Measurements from ENCODE around the gene SSUH2. TPM values are rescaled to one million over a fixed set of nuclear protein-coding genes. Genes with fewer than 3 reads are reported as not detected.
A peak's percentile ranks its signal among the peaks of the same experiment; 100 is the strongest.

SSUH2 gene
- total and polyA plus RNA-seq, 2 of the 13 experiments (the other 11 are each of a cell fraction or from before 2014, with no cell fraction given) = 38.1 to 136 TPM

DNA sequence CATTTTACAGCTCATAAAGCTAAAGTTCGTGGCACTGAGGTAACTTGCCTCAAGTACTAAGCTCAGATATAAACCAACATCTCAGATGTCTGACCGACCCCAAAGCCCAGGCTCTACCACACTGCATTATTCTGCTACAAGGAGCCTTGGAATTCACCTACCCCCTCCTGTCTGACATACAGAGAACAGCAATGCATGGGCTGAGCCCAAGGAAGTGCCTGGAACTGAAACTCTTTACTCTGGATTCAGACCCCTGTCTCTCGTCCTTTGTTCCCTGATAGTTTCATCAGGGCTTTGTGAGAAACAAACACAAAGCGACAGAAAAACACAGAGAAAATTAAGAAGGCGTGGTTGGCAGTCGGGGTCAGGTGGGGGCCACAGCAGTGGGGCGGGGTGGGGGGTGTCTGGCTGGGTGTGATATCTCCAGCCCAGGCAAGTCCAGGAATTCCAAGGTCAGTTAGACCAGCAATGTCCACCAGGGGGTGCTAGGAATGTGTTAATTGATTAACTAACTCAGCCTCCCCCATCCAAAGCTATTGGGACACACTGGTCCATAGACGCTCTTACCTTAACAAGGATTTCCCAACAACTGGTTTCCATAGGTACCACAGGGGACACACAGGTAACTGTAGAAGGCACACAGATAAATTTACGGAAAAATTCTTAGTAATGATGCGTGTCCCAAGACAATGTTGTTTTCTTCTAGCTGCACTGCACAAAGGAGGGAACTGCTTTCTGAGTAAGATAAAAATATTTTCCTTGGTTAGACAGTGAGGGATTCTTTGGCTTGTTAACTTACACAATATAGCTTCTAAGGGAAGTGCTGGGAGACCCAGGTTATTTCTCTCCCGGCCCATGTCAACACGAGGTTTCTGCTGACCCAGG is 18.8 kb upstream of the SSUH2 start (continued):
- TF ChIP-seq, protein P1, sequence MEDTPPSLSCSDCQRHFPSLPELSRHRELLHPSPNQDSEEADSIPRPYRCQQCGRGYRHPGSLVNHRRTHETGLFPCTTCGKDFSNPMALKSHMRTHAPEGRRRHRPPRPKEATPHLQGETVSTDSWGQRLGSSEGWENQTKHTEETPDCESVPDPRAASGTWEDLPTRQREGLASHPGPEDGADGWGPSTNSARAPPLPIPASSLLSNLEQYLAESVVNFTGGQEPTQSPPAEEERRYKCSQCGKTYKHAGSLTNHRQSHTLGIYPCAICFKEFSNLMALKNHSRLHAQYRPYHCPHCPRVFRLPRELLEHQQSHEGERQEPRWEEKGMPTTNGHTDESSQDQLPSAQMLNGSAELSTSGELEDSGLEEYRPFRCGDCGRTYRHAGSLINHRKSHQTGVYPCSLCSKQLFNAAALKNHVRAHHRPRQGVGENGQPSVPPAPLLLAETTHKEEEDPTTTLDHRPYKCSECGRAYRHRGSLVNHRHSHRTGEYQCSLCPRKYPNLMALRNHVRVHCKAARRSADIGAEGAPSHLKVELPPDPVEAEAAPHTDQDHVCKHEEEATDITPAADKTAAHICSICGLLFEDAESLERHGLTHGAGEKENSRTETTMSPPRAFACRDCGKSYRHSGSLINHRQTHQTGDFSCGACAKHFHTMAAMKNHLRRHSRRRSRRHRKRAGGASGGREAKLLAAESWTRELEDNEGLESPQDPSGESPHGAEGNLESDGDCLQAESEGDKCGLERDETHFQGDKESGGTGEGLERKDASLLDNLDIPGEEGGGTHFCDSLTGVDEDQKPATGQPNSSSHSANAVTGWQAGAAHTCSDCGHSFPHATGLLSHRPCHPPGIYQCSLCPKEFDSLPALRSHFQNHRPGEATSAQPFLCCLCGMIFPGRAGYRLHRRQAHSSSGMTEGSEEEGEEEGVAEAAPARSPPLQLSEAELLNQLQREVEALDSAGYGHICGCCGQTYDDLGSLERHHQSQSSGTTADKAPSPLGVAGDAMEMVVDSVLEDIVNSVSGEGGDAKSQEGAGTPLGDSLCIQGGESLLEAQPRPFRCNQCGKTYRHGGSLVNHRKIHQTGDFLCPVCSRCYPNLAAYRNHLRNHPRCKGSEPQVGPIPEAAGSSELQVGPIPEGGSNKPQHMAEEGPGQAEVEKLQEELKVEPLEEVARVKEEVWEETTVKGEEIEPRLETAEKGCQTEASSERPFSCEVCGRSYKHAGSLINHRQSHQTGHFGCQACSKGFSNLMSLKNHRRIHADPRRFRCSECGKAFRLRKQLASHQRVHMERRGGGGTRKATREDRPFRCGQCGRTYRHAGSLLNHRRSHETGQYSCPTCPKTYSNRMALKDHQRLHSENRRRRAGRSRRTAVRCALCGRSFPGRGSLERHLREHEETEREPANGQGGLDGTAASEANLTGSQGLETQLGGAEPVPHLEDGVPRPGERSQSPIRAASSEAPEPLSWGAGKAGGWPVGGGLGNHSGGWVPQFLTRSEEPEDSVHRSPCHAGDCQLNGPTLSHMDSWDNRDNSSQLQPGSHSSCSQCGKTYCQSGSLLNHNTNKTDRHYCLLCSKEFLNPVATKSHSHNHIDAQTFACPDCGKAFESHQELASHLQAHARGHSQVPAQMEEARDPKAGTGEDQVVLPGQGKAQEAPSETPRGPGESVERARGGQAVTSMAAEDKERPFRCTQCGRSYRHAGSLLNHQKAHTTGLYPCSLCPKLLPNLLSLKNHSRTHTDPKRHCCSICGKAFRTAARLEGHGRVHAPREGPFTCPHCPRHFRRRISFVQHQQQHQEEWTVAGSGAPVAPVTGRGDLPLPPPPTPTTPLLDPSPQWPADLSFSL (CRISPR knock-in tag; IDR thresholded peaks at IDR 0.05) = no peak
- TF ChIP-seq ATM (IDR thresholded peaks at IDR 0.05; ENCODE audit: borderline replicate concordance) (no peak), RBAK (CRISPR knock-in tag; IDR thresholded peaks at IDR 0.05) (no peak), RFX1 (IDR thresholded peaks at IDR 0.05) (peak; percentile 35; the same call in 1 of the 2 replicates), CREM (IDR thresholded peaks at IDR 0.05) (no peak), CREM (CRISPR knock-in tag; IDR thresholded peaks at IDR 0.05) (no peak), HMG20A (CRISPR knock-in tag; IDR thresholded peaks at IDR 0.05; ENCODE audit: borderline replicate concordance) (no peak), DBP (CRISPR knock-in tag; IDR thresholded peaks at IDR 0.05; ENCODE audit: not compliant biosample characterization) (no peak), AGO2 (optimal IDR thresholded peaks at IDR 0.05; ENCODE audit: low read depth, low read length) (no peak), ZNF329 (CRISPR knock-in tag; IDR thresholded peaks at IDR 0.05; ENCODE audit: low read depth) (no peak), ZFY (CRISPR knock-in tag; IDR thresholded peaks at IDR 0.05) (0 out of 2 replicates have a peak, but pooled peaks have one; percentile 19), REPIN1 (CRISPR knock-in tag; IDR thresholded peaks at IDR 0.05; ENCODE audit: borderline replicate concordance, low read depth) (0 out of 2 replicates have a peak, but pooled peaks have one; percentile 69), ARID5B (CRISPR knock-in tag; IDR thresholded peaks at IDR 0.05) (peak; percentile 78), HOXA9 (CRISPR knock-in tag; IDR thresholded peaks at IDR 0.05; ENCODE audit: borderline replicate concordance) (no peak), JARID2 (CRISPR knock-in tag; IDR thresholded peaks at IDR 0.05; ENCODE audit: insufficient replicate concordance) (no peak), CHCHD3 (CRISPR knock-in tag; IDR thresholded peaks at IDR 0.05) (no peak), MED1 (CRISPR knock-in tag; IDR thresholded peaks at IDR 0.05) (0 out of 2 replicates have a peak, but pooled peaks have one; percentile 49)
- TF ChIP-seq, protein P2, sequence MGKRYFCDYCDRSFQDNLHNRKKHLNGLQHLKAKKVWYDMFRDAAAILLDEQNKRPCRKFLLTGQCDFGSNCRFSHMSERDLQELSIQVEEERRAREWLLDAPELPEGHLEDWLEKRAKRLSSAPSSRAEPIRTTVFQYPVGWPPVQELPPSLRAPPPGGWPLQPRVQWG (CRISPR knock-in tag; IDR thresholded peaks at IDR 0.05; ENCODE audit: borderline replicate concordance, low read depth) = no peak

All from HepG2 (cell line).